Brain microvascular endothelial cell (primary cell): Measurements from ENCODE around the gene CHST7.

ENCODE experiments used
- DNase-seq: peaks from one replicate; pipeline ENCODE4 v3.0.0-alpha.2; 2020
- H3K27ac ChIP-seq: fragments of 250-450 bp; sonication (Bioruptor Pico); 2 replicates; pipeline ENCODE4 v1.5.1; 2020; ENCODE audit warnings: mild to moderate bottlenecking, moderate library complexity
- H3K27me3 ChIP-seq: fragments of 250-450 bp; sonication (Bioruptor Pico); replicated peaks from 2 replicates; pipeline ENCODE4 v1.5.1; 2020; ENCODE audit warnings: mild to moderate bottlenecking
- H3K36me3 ChIP-seq: fragments of 250-450 bp; sonication (Bioruptor Pico); replicated peaks from 2 replicates; pipeline ENCODE4 v1.5.1; 2020; ENCODE audit warnings: mild to moderate bottlenecking
- H3K4me3 ChIP-seq: 2 replicates; pipeline ENCODE4 v1.5.1; 2011; ENCODE audit warnings: low read depth, mild to moderate bottlenecking, control low read depth, low read length, moderate library complexity
- CTCF ChIP-seq: IDR thresholded peaks from 2 replicates; pipeline ENCODE4 v1.5.1; 2011; ENCODE audit warnings: low read depth, mild to moderate bottlenecking, moderate library complexity, low read length, control low read depth, inconsistent platforms; ENCODE audit errors: missing control alignments
- in situ Hi-C: cut with HindIII; loops from 2 replicates; pipeline ENCODE4 v1.10.0; 2017; ENCODE audit warnings: low sequenced_read_pairs, low pct_ligation_motif_present

CHST7 gene

GRCh38 chrX:46554942-46555341 is 18.6 kb upstream of the CHST7 start:
- no peak for TF ChIP-seq CTCF
- no peaks in the 10 kb centered on the region for H3K27me3 ChIP-seq
- in situ Hi-C loops = no loop called here
- H3K27ac ChIP-seq = no peak overlapping the region
- H3K4me3 ChIP-seq = no peak overlapping the region
- no peaks in the 10 kb centered on the region for H3K36me3 ChIP-seq
- DNase-seq = no peak

GRCh38 chrX:46559062-46559461 is 14.5 kb upstream of the CHST7 start:
- no peaks in the 10 kb centered on the region for H3K36me3 ChIP-seq
- TF ChIP-seq CTCF = no peak
- in situ Hi-C loops = no loop called here
- no peak overlapping the region for H3K4me3 ChIP-seq
- H3K27ac ChIP-seq = no peak overlapping the region
- DNase-seq = no peak
- no peaks in the 10 kb centered on the region for H3K27me3 ChIP-seq

GRCh38 chrX:46561824-46562657 is 11.5 kb upstream of the CHST7 start:
- in situ Hi-C loops = no loop called here
- no peak for DNase-seq
- H3K36me3 ChIP-seq = no peaks in the 10 kb centered on the region
- H3K27ac ChIP-seq = no peak overlapping the region
- H3K4me3 ChIP-seq = no peak overlapping the region
- no peaks in the 10 kb centered on the region for H3K27me3 ChIP-seq
- no peak for TF ChIP-seq CTCF

GRCh38 chrX:46567388-46567787 is 6.2 kb upstream of the CHST7 start:
- Histone ChIP-seq H3K4me3 (no peak overlapping the region), H3K27me3 (no peaks in the 10 kb centered on the region), H3K36me3 (no peaks in the 10 kb centered on the region), H3K27ac (no peak overlapping the region)
- in situ Hi-C loops = no loop called here
- TF ChIP-seq CTCF = no peak
- DNase-seq = no peak

- Histone ChIP-seq H3K4me3 (no peak overlapping the region), H3K36me3 (no peaks in the 10 kb centered on the region), H3K27me3 (no peaks in the 10 kb centered on the region), H3K27ac (no peak overlapping the region)
- DNase-seq = no peak
- in situ Hi-C loops = no loop called here
- no peak for TF ChIP-seq CTCF
These were observed 3.9 kb upstream of the CHST7 start for GRCh38 chrX:46569621-46570020.
